Gastroesophageal sphincter (tissue), 3 donors: Measurements from ENCODE around the gene BCAR3.

Experiments
- EP300 ChIP-seq: sonication (generic); formaldehyde crosslinking; IDR thresholded peaks from one replicate; pipeline ENCODE4 v1.6.1; 2017; ENCODE audit warnings: antibody characterized with exemption, mild to moderate bottlenecking
- POLR2A ChIP-seq, 2 donors: fragments of 450-650 bp; IDR thresholded peaks; one replicate each; pipeline ENCODE4 v1.6.1; 2017; ENCODE audit warnings: antibody characterized with exemption in 2 of 2, mild to moderate bottlenecking in 2 of 2, moderate library complexity in 1 of 2
- TF ChIP-seq, protein P1 (sequence below), 4 experiments: fragments of 200-600 bp in 2 of 4; fragments of 450-650 bp in 2 of 4; sonication (generic) in 1 of 4; IDR thresholded peaks; one replicate each; pipeline ENCODE4 v1.5.1; 2017 to 2019; ENCODE audit warnings: antibody characterized with exemption in 4 of 4, mild to moderate bottlenecking in 2 of 4, moderate library complexity in 2 of 4

DNA sequence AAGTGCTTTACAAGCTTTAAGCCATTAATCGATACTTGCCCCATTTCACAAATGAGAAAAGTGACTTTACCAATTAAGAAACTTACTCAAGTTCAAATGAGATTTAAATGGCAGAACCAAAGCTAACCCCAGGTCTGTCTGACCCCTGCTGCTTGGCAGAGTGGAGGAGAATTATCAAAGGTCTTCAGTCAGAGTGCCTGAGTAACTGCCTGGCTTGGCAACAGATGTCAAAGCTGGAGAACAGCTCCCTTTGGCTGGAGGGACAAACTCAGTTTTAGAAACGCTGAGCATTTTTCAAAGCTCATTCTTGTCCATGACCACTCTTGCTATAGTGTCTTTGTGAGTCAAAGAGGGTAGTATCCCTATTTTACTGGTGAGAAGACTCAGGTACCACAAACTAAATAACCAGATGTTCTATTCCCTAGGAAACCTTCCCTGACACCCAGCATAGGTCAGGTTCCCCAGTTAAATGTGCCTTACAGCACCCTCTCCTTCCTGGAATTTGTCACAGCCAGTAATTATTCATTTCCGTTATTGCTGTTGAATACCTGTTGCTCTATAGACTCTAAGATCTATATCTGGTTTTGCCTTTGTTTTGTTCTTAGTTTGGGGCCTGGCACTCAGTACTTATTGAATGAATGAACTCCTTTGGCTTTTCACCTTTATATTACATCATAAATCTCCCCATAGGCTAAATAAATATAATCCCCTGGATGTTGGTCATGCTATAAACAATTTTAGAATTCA, 5.0 kb upstream of the BCAR3 start:
- TF ChIP-seq POLR2A (IDR thresholded peaks at IDR 0.05) (no peak), EP300 (no peak)
- TF ChIP-seq, protein P1, sequence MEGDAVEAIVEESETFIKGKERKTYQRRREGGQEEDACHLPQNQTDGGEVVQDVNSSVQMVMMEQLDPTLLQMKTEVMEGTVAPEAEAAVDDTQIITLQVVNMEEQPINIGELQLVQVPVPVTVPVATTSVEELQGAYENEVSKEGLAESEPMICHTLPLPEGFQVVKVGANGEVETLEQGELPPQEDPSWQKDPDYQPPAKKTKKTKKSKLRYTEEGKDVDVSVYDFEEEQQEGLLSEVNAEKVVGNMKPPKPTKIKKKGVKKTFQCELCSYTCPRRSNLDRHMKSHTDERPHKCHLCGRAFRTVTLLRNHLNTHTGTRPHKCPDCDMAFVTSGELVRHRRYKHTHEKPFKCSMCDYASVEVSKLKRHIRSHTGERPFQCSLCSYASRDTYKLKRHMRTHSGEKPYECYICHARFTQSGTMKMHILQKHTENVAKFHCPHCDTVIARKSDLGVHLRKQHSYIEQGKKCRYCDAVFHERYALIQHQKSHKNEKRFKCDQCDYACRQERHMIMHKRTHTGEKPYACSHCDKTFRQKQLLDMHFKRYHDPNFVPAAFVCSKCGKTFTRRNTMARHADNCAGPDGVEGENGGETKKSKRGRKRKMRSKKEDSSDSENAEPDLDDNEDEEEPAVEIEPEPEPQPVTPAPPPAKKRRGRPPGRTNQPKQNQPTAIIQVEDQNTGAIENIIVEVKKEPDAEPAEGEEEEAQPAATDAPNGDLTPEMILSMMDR (IDR thresholded peaks at IDR 0.05) = no peak
